Esophagus (tissue), 2 donors: ENCODE data around the gene ZNF550. TPM values are rescaled to one million over a fixed set of nuclear protein-coding genes. Genes with fewer than 3 reads are reported as not detected.
A peak's percentile ranks its signal among the peaks of the same experiment; 100 is the strongest.
"Not testable (repeated sequence)": the region's sequence is repeated elsewhere in the genome, so short reads cannot be mapped to it uniquely, and the experiment has no call there.

ENCODE experiments used
- H3K27ac ChIP-seq, 2 donors: one replicate each; pipeline ENCODE4 v1.5.1; 2013; ENCODE audit warnings: low read depth in 2 of 2, mild to moderate bottlenecking in 2 of 2, inconsistent platforms in 1 of 2, low read length in 1 of 2, moderate library complexity in 1 of 2
- H3K27me3 ChIP-seq, 2 donors: one replicate each; pipeline ENCODE4 v1.6.1; 2013; ENCODE audit warnings: low read length in 2 of 2, control low read depth in 1 of 2, mild to moderate bottlenecking in 1 of 2; ENCODE audit not compliant: insufficient read depth in 2 of 2, control insufficient read depth in 1 of 2
- H3K36me3 ChIP-seq, 2 donors: one replicate each; pipeline ENCODE4 v1.6.1; 2013; ENCODE audit warnings: low read length in 1 of 2; ENCODE audit not compliant: control insufficient read depth in 2 of 2, insufficient read depth in 2 of 2
- H3K4me1 ChIP-seq, 2 donors: one replicate each; pipeline ENCODE4 v1.6.1; 2013; ENCODE audit warnings: low read length in 1 of 2; ENCODE audit not compliant: control insufficient read depth in 2 of 2, insufficient read depth in 2 of 2
- H3K4me3 ChIP-seq, 2 donors: one replicate each; pipeline ENCODE4 v1.5.1; 2013; ENCODE audit warnings: low read length in 2 of 2, mild to moderate bottlenecking in 2 of 2, low read depth in 1 of 2, moderate library complexity in 1 of 2
- H3K9me3 ChIP-seq, 2 donors: one replicate each; pipeline ENCODE4 v1.6.1; 2013; ENCODE audit warnings: mild to moderate bottlenecking in 2 of 2, low read depth in 1 of 2, low read length in 1 of 2, moderate library complexity in 1 of 2; ENCODE audit not compliant: control insufficient read depth in 2 of 2, insufficient read depth in 1 of 2
- WGBS, 2 donors: extraction: QIAGEN DNeasy Blood & Tissue Kit; methylation state at CpG; one replicate each; pipeline ENCODE4 v1.1.7; 2013; 5-methylcytosine and 5-hydroxymethylcytosine counted together
- polyA plus RNA-seq, 2 donors: library from polyadenylated mRNA; stranded (reverse); fragments of 200-250 nt; gene quantifications; one replicate each; pipeline ENCODE4 v1.2.3, GENCODE V29; 2013
- donor health status: healthy with polysubstance abuse.
- donor health status: Bipolar disorder and iron deficiency.

Gene ZNF550
- polyA plus RNA-seq, 2 donors, result 2.0 to 2.6 TPM

GRCh38 chr19:57552432-57552831 is 7.2 kb downstream of the ZNF550 start:
- H3K4me3 ChIP-seq, result no peak overlapping the region

GRCh38 chr19:57546513-57546912 is 13.2 kb downstream of the ZNF550 start:
- Histone ChIP-seq H3K9me3 (peaks cover 23 to 36% of the 10 kb centered on the region in 2 donors), H3K27ac (no peak overlapping the region), H3K4me3 (no peak overlapping the region), H3K4me1 (no peaks in the 10 kb centered on the region), H3K27me3 (no peaks in the 10 kb centered on the region), H3K36me3 (peaks cover 20 to 33% of the 10 kb centered on the region in 2 donors)
- 93 to 99% methylated on average over 1 of the region's 1 CpG for WGBS, 2 donors

More at GRCh38 chr19:57552432-57552831, 7.2 kb downstream of the ZNF550 start:
- Histone ChIP-seq H3K9me3 (peaks cover 19 to 44% of the 10 kb centered on the region in 2 donors), H3K4me1 (no peaks in the 10 kb centered on the region), H3K27ac (no peak overlapping the region), H3K36me3 (peaks cover 32 to 35% of the 10 kb centered on the region in 2 donors), H3K27me3 (no peaks in the 10 kb centered on the region)
- 90 to 98% methylated on average over 2 of the region's 2 CpGs for WGBS, 2 donors

DNA sequence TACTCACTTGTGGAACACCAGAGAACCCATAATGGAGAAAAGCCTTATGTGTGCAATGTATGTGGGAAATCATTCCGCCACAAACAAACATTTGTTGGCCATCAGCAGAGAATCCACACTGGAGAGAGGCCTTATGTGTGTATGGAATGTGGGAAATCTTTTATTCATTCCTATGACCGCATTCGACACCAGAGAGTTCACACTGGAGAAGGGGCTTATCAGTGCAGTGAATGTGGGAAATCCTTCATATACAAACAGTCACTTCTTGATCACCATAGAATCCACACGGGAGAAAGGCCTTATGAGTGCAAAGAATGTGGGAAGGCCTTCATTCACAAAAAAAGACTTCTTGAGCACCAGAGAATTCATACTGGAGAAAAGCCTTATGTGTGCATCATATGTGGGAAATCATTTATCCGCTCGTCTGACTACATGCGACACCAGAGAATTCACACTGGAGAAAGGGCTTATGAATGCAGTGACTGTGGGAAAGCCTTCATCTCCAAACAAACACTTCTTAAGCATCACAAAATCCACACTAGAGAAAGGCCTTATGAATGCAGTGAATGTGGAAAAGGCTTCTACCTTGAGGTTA is 21.6 kb downstream of the ZNF550 start:
- Histone ChIP-seq H3K27ac (no peak overlapping the region), H3K9me3 (peaks cover 33 to 53% of the 10 kb centered on the region in 2 donors), H3K4me3 (no peak overlapping the region), H3K36me3 (peaks cover 40 to 47% of the 10 kb centered on the region in 2 donors), H3K4me1 (no peaks in the 10 kb centered on the region), H3K27me3 (no peaks in the 10 kb centered on the region)
- WGBS, 2 donors, result 97 to 99% methylated on average over 7 of the region's 7 CpGs

GRCh38 chr19:57527136-57527881 is 32.4 kb downstream of the ZNF550 start, which contains the start of gene ZNF549:
TSS of gene ZNF549 (plus strand) at chr19:57527356. CDS start at chr19:57527574, 218 bp downstream.
- peaks cover 0 to 6% of the 10 kb centered on the region in 2 donors for H3K36me3 ChIP-seq
- peak within 1 kb of the TSS; percentile 88 to 93 for H3K27ac ChIP-seq
- no peaks in the 10 kb centered on the region for H3K27me3 ChIP-seq
- peak within 1 kb of the TSS; percentile 78 to 85 for H3K4me3 ChIP-seq
- WGBS, 2 donors, result 1 to 2% methylated on average over 64 of the region's 64 CpGs
- peaks cover 7% of the 10 kb centered on the region in 2 donors for H3K9me3 ChIP-seq
- peaks cover 0 to 2% of the 10 kb centered on the region in 2 donors for H3K4me1 ChIP-seq

DNA sequence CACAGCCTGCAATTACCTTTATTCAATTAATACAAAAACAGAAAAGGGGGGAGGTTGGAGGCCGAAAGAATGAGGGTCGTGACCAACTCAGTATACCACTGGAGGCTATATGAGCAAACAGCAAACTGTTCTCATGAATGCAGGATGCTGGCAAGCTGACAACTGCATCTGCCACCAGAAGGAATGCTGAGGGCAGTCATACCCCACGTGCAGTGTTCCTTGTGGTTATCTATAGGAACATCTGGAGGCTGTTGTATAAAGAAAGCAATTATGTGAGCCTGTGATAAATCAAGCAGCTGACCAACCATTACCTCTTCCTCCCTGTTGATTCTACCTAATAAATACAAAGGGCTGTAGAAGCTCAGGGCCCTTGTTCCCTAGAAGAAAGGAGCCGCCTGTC is 41.6 kb downstream of the ZNF550 start:
- WGBS, 2 donors, result 89 to 95% methylated on average over 4 of the region's 4 CpGs
- H3K4me3 ChIP-seq, H3K27ac ChIP-seq, H3K4me1 ChIP-seq, H3K36me3 ChIP-seq, H3K27me3 ChIP-seq: not testable (repeated sequence)
- peaks cover 6 to 15% of the 10 kb centered on the region in 2 donors for H3K9me3 ChIP-seq

DNA sequence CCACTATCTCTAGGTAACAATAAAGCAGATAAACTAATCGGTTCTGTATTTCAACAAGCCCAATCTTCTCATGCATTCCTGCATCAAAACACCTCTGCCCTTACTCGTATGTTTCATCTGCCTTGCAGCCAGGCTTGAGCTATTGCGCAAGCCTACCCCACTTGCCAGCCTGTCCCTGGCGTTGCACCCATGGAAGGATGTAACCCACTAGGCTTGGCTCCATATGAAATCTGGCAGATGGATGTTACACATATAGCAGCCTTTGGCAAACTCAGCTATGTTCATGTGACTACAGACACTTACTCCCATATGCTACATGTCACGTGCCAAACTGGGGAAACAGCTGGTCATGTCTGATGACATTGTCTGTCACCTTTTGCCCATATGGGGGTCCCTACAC is 44.4 kb downstream of the ZNF550 start:
- no peaks in the 10 kb centered on the region for H3K4me1 ChIP-seq
- H3K4me3 ChIP-seq, result no peak overlapping the region
- peaks cover 6 to 20% of the 10 kb centered on the region in 2 donors for H3K9me3 ChIP-seq
- no peak overlapping the region for H3K27ac ChIP-seq
- H3K36me3 ChIP-seq, result peaks cover 0 to 2% of the 10 kb centered on the region in 2 donors
- H3K27me3 ChIP-seq, result no peaks in the 10 kb centered on the region
- whole genome bisulfite sequencing, 2 donors, result 86 to 93% methylated on average over 5 of the region's 5 CpGs

DNA sequence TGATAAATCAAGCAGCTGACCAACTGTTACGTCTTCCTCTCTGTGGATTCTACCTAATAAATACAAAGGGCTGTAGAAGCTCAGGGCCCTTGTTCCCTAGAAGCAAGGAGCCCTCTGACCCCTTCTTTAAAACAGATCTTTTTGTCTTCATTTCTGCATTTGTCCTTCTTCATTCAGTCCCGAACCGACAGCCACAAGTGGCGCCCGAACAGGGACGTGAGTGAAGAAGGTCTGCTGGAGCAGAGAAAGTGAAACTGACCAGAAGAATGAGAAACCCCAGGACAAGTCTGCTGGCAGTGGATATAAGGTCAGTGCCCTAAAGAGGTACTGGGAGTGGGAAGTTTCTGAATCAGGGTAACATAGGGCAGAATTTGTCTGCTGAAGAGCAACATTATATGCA is 46.8 kb downstream of the ZNF550 start:
- Histone ChIP-seq H3K4me1 (no peaks in the 10 kb centered on the region), H3K27me3 (no peaks in the 10 kb centered on the region), H3K4me3 (no peak overlapping the region), H3K36me3 (peaks cover 0 to 2% of the 10 kb centered on the region in 2 donors), H3K27ac (no peak overlapping the region), H3K9me3 (peaks cover 5 to 17% of the 10 kb centered on the region in 2 donors)
- whole genome bisulfite sequencing, 2 donors, result 95% methylated on average over 6 of the region's 6 CpGs

DNA sequence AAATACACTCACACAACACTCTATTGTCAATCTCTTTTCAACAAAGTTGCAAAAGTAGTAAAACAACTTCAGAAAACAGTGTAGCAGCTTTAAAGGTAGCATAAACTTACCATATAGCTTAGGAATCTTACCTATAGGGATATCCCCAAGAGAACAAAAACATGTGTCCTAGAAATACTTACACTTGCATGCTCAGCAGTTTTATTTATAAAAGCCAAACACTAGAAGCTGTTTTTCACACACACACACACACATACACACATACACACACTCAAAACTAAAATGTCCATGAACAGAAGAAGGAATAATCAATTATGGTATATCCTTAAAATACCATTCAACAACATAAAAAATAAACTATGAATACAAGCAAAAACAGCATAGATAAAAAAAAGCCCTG is 48.2 kb downstream of the ZNF550 start:
- peaks cover 6 to 9% of the 10 kb centered on the region in 2 donors for H3K36me3 ChIP-seq
- no peaks in the 10 kb centered on the region for H3K27me3 ChIP-seq
- H3K27ac ChIP-seq, result no peak overlapping the region
- no peak overlapping the region for H3K4me3 ChIP-seq
- H3K9me3 ChIP-seq, result peaks cover 5 to 19% of the 10 kb centered on the region in 2 donors
- H3K4me1 ChIP-seq, result no peaks in the 10 kb centered on the region

DNA sequence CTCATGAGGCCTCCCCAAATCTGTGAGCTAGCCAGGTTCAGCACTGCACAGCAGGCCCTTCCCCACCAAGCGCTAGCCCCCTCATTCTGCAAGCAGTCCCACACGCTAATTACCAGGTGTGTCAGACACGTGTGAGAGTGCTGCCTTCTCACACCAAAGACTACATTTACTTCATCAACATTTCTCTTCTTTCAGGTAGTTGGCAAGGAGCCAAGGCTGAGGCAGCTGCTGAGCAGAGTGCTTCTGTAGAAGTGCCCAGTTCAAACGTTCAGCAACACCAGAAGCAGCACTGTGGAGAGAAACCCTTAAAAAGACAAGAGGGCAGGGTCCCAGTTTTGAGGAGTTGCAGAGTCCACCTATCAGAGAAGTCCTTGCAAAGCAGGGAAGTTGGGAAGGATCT is 53.5 kb downstream of the ZNF550 start:
- 72 to 82% methylated on average over 4 of the region's 4 CpGs for WGBS, 2 donors
- Histone ChIP-seq H3K27ac (no peak overlapping the region), H3K9me3 (peaks cover 5 to 25% of the 10 kb centered on the region in 2 donors), H3K36me3 (peaks cover 12 to 33% of the 10 kb centered on the region in 2 donors), H3K27me3 (no peaks in the 10 kb centered on the region), H3K4me3 (no peak overlapping the region), H3K4me1 (no peaks in the 10 kb centered on the region)
